HG03175 (cell line): Measurements from ENCODE around the gene TBC1D32.
"Not testable (repeated sequence)": the region's sequence is repeated elsewhere in the genome, so short reads cannot be mapped to it uniquely, and the experiment has no call there.

ENCODE experiments used
- ATAC-seq: cut with Tn5 transposase; IDR thresholded peaks from one replicate; pipeline ENCODE4 v1.9.1; 2021; ENCODE audit warnings: mild to moderate bottlenecking, moderate library complexity; ENCODE audit not compliant: unreplicated experiment

The TBC1D32 gene

DNA sequence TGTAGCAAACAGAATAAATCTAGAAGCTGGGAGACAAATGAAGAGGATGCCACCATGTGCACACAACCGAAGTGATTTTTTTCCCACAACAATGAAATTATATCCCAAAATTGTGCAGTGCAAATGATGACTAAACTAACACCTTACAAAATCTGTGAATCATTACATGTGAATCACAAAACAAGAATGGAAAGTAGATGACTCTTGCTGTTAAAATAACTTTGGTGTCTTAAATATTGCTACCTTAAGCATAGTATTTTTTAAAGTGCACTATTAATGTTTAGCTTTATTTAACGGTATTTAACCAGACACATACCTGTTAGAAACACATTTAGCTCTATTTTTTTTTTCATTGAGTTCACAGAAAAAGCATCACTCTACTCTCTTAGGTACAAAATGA is 190.8 kb downstream of the TBC1D32 start:
- ATAC-seq, result no peak

DNA sequence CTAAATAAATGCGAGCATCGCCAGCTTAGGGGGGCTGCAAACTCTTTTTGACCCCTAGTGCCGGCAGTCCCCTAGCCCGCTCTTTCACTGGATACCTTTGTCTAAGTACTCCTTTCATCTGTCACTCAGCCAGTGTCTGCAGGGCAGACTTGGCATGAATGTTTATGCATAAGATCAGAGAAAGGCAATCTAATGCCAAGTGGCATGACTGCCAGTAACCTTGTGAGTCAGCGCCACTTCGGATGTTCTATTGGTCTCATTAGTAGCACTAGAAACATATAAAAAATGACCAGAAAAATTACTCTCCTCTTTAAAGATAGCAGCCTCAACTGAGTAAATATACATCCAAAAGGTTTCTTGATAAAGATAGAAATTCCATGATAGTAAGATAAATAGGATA is 192.2 kb downstream of the TBC1D32 start:
- no peak for ATAC-seq

DNA sequence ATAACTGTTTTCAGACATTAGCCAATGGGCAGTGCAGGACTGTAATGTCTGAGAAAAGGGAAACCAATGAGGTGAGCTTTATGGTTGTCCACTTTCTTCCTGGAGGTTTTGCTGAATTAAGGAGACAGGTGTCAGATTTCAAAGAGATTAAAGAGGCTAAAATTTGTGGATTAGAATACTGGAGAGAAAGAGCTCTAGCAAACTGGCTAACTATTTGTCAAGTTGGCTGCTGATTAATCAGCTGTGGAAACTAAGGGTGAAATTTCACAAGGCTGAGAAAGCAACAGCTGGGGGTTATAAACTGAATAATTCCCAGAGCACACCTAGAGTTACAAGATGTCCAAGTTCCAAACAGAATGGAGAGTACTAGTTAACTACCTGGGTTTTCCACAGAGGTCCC is 198.9 kb downstream of the TBC1D32 start:
- ATAC-seq, result no peak

DNA sequence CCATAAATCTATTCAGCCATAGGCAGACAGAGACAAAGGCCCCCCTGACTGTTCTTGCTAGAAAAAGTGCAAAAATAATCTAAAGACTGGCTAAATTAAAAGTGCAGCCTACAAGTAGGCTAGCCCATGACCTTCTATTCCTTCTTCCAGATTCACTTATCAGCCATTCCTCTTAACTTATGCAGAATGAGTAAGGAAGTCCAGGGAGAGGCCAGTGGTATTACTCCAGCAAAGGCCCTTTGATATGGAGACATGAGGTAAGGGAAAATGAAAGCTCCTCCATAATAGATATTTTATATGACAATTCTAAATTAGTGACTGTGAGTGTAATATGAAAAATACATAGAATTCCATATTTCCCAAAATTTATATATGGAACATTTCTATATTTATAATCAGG is 199.4 kb downstream of the TBC1D32 start:
- ATAC-seq, result no peak

DNA sequence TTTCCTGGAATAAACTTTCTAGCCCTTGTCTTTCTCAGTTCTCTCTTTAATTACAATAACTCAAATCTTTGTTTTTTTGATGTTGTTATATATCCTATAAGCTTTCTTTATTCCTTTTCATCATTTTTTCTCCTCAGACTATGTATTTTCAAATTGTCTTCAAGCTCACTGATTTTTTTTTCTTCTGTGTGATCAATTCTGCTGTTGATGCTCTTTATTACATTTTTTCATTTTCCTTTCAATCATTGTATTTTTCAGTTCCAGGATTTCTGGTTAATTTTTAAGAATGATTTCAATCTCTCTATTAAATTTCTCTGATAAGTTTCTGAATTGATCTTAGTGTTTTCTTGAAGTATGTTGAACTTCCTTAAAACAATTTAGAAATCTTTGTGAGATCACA is 209.7 kb downstream of the TBC1D32 start:
- no peak for ATAC-seq

DNA sequence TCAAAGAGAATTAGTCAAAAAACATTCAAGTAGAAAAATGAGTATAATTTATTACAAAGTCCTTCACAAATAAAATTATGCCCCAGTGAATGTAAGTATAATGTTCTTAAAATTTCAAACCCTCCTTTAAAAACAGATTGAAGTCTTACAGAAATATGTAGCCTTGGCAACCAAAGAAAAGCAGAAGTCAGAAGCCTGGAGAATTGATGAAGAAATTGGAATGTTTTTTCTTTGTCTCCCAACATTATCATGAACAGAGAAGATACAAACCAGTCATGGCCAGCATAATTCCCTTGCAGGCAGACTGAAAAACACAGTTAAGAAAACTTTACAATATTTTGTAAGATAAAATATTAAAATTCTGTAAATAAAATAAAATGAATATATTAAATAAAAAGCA is 221.9 kb downstream of the TBC1D32 start:
- ATAC-seq, result no peak

DNA sequence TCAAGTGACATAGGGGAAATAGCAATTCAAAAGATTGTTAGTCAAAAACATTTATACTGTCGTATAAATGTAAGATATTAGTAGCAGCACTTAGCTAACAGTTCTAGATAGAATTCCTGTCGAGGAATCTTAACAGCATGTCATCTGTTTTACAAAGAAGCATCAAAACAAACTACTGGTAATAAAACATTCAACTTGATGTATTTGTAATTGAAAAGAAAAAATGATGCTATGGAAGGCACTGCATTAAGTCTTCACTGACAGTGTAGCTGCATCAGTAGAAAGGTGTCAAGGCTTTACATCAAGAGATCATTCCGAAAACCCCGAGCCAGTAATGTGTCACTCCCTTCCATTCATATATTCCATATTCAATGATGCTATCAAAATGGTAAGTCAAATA is 223.5 kb downstream of the TBC1D32 start:
- no peak for ATAC-seq

DNA sequence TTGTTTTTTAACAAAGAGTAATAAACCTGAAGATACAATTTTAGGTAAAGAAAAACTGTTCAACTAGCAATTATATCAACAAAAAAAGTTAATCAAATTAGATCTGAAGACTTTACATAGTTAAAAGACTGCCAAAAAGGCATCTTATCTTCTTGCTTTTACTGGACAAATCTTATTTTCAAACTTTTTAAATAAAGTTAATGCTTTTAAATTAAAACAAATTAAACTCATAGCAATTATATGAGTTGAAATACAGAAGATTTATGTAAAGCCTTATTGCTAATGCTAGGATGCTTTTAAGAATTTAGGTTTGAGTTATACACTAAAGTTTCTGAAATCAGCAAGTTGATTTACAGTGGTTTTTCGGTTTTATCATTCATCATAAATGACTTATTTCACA is 227.3 kb downstream of the TBC1D32 start:
- ATAC-seq, result no peak

DNA sequence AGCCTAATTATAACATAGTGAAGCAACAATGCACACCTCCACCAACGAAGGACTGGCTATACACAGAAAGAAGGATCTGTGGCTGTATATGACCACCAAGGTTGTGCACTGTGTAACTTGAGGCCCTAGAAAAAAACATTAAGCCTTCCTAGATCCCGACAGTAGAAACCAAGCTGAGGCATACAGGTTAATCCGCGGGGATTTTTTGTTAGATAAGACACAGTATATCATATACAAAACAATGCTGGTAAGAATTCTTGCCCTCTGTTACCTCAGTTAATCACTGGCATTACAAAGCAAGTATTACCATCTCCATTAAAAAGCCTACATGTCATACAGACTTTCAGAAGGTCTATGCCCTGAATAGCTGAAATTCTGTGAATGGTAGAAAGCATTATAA is 228.8 kb downstream of the TBC1D32 start:
- no peak for ATAC-seq

DNA sequence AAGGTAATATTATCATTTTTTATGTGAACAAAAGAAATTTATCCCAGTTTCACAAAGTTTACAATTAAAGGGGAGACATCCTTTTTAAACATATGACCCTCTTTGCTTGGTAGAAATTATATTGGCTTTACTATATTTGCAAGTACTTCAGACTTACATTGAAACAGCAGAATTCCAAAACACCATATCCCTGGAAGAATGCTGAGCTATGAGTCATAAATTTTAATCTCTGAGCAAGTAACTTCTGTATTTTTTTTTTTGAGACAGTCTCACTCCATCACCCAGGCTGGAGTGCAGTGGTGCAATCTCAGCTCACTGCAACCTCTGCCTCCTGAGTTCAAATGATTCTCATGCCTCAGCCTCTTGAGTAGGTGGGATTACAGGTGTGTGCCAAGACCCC is 240.4 kb downstream of the TBC1D32 start:
- ATAC-seq, result no peak

DNA sequence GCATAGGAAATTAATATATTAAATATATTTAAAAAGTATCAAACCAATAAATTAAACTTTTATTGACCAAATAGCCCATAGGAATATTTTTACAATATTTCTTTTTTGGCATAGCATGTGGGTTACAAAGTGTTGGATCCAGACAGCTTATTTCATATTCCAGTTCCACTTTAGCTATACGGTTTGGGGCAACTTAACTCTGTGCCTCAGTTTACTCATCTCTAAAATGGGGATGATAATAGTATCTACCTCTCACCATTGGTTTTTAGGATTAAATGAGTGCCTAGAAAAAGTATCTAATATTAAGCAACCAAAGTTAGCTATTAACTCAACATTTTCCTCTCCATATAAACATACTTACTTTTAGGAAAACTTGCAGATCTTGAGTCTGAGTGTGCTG is 243.8 kb downstream of the TBC1D32 start:
- ATAC-seq, result no peak

DNA sequence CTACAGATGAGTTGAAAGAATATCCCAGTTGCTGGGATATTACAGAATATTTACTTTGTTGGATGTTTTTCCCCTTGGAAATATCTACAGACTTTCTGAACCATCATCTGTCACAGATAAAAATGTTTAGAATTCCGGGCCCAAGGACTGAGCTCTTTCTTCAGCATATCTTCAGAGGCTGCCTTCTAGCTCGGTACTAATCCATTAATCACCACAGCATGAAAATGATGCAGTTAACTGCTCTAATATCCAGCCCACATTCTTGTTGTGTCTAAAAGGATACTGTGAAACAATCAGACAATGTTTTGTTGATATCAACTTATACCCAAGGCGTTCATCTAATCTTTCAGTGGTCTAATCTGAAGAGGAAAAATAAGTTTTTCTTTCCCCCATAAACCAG is 247.4 kb downstream of the TBC1D32 start:
- no peak for ATAC-seq

DNA sequence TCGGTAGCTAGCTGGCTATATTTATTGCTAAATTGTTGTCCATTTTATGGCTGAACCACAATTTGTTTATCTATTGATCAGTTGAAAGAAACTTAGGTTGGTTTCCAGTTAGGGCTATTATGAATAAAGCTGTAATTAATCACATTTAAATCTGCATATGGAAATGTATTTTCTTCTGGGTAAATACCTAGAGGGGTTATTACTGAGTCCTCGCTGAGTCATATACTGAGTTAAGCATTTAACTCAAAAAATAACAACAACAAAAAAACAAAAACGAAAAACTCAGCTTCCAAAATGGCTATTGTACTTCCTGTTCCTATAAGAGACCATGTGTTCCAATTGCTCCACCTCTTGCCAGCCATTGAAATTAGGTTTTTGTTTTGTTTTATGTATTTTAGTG is 258.2 kb downstream of the TBC1D32 start:
- no peak for ATAC-seq

DNA sequence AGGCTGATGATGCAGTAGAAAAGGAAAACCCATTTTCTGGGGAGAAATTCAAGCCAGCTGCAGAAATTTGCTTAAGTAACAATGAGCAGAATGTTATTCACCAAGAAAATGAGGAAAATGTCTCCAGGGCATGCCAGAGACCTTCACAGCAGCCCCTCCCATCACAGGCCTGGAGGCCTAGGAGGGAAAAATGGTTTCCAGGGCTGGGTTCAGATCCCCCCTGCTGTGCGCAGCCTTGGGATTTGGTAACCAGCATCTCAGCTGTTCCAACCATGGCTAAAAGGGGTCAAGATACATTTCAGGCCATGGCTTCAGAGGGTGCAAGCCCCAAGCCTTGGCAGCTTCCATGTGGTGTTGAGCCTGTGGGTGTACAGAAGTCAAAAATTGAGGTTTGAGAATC is 265.5 kb downstream of the TBC1D32 start:
- not testable (repeated sequence) for ATAC-seq

DNA sequence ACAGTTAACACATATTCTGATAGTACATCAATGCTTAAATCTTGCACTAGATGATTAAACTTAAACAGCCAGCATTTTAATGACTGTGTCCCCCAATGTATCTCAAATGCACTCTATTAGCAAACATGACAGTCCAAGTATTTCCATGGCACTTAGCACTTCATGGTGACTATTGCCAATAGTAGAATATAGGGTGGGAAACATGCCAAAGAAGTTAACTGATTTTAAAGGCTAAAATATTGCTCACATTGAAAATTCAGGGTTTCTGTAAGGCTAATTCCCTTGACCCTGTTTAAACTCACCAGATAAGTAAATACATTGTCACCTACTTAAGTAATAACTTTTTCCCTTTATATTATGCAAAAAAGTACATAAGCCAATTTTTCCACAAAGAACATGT is 266.9 kb downstream of the TBC1D32 start:
- no peak for ATAC-seq

DNA sequence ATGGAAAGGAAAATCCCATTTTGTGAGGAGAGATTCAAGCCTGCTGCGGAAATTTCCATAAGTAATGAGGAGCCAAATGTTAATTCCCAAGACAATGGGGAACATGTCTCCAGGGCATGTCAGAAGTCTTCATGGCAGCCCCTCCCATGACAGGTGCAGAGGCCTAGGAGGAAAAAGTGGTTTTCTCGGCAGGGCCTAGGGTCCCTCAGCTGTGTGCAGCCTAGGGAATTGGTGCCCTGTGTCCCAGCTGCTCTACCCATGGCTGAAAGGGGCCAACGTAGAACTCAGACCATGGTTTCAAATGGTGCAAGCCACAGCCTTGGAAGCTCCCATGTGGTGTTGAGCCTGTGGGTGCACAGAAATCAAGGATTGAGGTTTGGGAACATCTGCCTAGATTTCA is 269.9 kb downstream of the TBC1D32 start:
- no peak for ATAC-seq

DNA sequence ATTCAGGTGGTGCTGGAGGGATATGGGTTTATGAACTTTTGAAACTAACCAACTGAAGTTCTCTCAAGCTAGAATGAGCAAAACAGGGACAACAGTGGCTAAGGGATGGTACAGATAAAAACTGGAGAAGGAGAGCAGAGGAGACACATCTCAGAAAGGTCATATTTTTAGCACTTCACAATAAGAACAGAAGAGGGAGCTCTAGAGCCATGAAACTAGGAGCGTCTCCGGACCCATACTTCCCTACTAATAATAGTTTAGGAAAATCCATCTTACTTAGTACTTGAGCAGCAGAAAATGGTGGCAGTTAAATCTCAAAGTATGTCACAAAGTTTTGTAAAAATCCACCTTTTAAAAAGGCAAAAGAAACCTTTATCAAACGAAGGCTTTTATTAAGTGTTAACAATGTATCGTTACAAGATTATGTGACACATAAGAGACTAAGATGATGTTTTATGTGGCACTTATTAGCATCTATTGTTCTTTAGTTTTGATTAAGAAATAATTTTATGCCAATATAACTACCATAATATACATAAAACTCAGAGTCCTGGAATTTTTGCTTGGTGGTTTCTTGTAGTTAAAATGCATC is 278.6 kb downstream of the TBC1D32 start:
- ATAC-seq, result peak; percentile 83

DNA sequence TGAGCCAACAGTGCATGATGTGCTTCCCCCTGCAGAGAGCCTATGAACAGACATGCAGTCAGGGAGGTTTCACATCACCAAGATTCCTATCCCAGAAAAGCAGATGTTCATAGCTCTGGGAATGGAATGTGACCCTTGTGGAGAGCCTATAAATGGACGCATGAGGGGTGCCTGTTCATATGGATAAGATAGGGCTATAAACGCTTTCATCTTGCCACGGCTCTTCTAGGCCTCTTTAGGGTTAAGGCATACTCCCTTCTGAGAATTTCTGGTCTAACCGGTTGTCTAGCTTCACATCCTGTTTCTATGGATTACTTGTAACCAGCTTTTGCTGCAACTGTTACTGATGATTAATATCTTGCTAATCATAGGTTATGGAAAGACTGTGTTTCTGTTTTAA is 285.7 kb downstream of the TBC1D32 start:
- ATAC-seq, result not testable (repeated sequence)

DNA sequence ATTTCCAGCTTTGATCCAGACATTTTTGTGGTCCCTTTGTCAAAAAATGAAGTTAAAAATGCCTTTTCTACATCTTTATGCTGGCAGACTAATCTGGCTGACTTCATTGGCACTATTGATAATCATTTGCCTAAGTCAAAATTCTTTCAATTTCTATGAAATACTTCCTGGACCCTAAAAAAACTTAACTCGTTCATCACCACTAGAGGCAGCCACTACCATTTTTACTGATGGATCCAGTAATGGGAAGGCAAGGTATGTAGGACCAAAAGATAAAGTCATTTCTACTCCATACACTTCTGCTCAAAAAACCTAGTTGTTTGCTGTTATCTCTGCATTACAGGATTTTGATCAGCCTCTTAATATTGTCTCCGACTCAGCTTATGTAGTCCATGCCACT is 289.4 kb downstream of the TBC1D32 start:
- ATAC-seq, result not testable (repeated sequence)

DNA sequence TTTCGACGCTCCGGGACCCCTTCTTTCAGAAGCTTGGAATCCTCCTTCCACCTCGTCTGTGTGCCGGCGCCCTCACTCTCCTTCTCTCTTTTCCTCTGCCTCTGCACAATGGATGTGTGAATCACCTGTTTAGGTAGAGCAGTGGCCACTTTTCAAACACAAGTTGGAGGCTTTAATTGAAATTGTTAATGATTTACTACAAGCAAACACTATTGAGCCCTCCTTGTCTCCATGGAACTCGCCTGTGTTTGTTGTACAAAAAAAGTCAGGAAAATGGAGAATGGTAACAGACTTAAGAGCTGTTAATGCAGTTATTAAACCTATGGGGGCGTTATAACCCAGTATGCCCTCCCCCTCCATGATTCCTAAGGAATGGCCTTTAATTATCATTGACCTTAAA is 290.6 kb downstream of the TBC1D32 start:
- ATAC-seq, result not testable (repeated sequence)

DNA sequence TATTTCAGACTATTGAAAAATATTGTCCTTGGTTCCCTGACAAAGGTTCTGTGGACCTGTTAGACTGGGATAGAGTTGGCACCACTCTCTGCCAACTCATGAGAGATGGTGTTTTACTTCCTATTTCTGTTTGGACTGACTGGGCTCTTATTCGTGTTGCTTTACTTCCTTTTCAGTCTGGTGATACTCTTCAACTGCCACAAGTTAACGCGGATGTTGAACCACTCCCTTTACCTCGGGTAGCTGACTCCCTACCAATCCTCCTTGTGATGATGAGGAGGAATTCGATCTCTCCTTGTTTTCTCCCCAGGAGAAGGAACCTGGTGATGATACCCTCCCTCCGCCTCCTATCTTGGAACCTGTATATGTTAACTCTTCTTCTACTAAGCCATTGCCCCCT is 291.1 kb downstream of the TBC1D32 start:
- not testable (repeated sequence) for ATAC-seq

DNA sequence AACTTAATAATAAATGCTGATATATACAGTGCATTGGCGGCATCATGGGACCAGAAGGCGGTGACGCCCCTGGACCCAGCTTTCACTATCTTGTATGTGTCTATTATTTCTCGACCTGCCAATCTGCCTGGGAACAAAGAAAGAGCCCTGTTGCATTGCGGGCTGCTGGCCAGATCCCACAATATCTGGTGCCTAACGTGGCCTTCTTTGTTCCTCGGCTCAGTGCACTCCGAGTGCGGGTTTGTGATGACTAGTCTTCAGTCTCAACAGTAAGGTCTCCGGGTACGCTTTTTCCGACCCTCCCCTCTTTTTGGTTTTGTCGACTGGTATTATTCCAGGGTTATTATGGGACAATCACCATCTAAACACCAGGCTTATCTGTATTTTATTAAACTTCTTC is 291.5 kb downstream of the TBC1D32 start:
- no peak for ATAC-seq

DNA sequence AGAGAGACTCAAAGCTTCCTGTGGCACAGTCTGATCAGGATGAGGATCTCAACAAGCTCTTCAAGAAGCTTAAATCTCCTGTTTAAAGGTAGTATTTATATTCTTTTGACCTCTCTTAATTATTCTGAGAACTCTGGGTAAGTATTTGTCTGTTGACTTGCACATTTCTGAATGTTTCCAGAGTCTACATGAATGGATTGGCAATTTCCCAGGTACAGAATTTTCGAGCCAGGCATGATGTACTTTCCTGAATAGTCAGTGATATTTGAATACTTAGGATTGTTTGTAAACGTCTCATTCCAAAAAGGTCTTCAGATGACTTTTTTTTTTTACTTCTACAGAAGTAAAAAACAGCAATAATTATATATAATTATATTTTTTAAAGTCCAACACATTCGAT is 293.4 kb downstream of the TBC1D32 start:
- ATAC-seq, result no peak

DNA sequence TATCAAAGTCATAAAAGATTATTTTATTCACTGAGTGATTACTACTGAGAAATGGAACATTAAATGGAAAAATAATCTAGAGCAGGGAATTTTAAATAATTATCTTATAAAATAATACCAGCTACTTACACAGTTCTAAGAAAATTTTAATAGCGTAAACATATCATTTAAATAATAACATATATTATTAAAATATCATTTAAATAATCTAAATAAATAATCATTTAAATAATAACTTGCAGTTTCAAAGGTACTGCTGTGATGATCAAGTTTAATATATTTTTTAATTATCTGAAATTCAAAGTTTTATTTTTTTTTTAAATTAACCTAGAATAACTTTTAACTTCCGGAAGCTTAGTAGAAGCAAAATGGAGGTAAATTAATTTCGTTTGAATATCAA is 301.2 kb downstream of the TBC1D32 start:
- ATAC-seq, result no peak
